NT2/D1 (cell line): ENCODE data around the gene BCAM.
"Not testable (repeated sequence)": the region's sequence is repeated elsewhere in the genome, so short reads cannot be mapped to it uniquely, and the experiment has no call there.

Experiments
- DNase-seq: peaks from one replicate; pipeline ENCODE4 v3.0.0-alpha.2; 2011; ENCODE audit warnings: low read depth, low spot score
- H3K27me3 ChIP-seq: 2 replicates; pipeline ENCODE4 v1.6.0; 2011; ENCODE audit warnings: mild to moderate bottlenecking; ENCODE audit not compliant: insufficient read length, insufficient read depth
- H3K36me3 ChIP-seq: 2 replicates; pipeline ENCODE4 v1.6.1; 2011; ENCODE audit warnings: mild to moderate bottlenecking, low read length, mixed read lengths; ENCODE audit not compliant: insufficient read depth, insufficient read length
- H3K4me1 ChIP-seq: 2 replicates; pipeline ENCODE4 v1.5.1; 2011; ENCODE audit not compliant: insufficient read depth, insufficient read length
- H3K4me3 ChIP-seq: 2 replicates; pipeline ENCODE4 v1.5.1; 2011; ENCODE audit warnings: low read depth; ENCODE audit not compliant: insufficient read length
- H3K9ac ChIP-seq: 2 replicates; pipeline ENCODE4 v1.6.0; 2011; ENCODE audit warnings: low read depth; ENCODE audit not compliant: insufficient read length
- H3K9me3 ChIP-seq: 2 replicates; pipeline ENCODE4 v1.5.1; 2011; ENCODE audit warnings: mild to moderate bottlenecking, low read length; ENCODE audit not compliant: insufficient read depth
- SUZ12 ChIP-seq: IDR thresholded peaks from 2 replicates; pipeline ENCODE4 v1.6.1; 2011; ENCODE audit not compliant: insufficient read length, insufficient read depth; ENCODE audit errors: extremely low read depth
- YY1 ChIP-seq: IDR thresholded peaks from 2 replicates; pipeline ENCODE4 v1.6.1; 2011; ENCODE audit not compliant: insufficient read length, insufficient read depth
- ZNF274 ChIP-seq: IDR thresholded peaks from 2 replicates; pipeline ENCODE4 v1.6.1; 2011; ENCODE audit warnings: mild to moderate bottlenecking, low read depth, low read length

The BCAM gene

DNA sequence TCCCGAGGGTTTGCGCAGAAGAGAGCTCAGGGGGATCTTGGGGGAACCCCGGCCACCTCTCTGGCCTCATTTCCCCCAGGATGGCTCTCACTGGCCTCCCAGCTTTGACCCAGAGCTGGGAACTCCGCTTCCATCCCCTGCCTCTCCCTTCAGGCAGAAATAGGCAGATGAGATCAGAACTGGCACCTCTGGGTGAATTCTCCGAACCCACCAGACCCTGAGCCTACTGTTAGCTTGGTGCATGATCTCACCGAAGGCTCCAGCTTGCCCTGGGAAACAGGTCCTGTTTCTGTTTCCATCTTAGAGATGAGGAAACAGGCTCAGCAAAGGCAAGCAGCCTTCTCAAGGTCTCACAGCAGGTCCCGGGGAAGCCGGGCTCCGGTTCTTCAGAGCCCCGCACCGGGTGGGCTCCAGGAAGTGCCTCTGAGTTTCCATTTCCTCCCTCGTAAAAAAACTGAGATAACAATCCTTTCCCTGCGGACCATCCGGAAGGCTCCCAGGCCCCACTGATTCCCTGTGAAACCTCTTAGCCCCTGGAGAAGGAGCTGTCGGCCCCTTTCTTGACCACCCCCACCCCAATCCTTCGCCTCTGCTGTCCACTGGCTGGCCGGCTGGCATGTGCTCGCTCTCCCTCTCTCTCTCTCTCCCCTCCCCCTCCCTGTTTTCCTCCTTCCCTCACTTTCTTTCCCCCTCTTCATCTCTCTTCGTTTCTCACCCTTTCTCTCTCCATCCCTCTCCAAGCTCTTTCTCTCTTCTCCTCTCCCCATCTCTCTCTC, 39.3 kb downstream of the BCAM start:
- Histone ChIP-seq H3K4me3 (peak overlapping the region; percentile 85), H3K36me3 (peaks cover 36% of the 10 kb centered on the region), H3K27me3 (no peaks in the 10 kb centered on the region), H3K4me1 (peaks cover 21% of the 10 kb centered on the region), H3K9ac (peak overlapping the region; percentile 95), H3K9me3 (no peaks in the 10 kb centered on the region)
- DNase-seq: no peak
- TF ChIP-seq SUZ12 (no peak), YY1 (no peak)

- peak overlapping the region; percentile 95 for H3K9ac ChIP-seq
- H3K9me3 ChIP-seq: no peaks in the 10 kb centered on the region
- peaks cover 41% of the 10 kb centered on the region for H3K36me3 ChIP-seq
- H3K4me1 ChIP-seq: peaks cover 21% of the 10 kb centered on the region
- peak overlapping the region; percentile 85 for H3K4me3 ChIP-seq
- no peaks in the 10 kb centered on the region for H3K27me3 ChIP-seq
- no peak for TF ChIP-seq ZNF274
- no peak for TF ChIP-seq SUZ12
- no peak for TF ChIP-seq YY1
- DNase-seq: no peak
Measured at GRCh38 chr19:44848812-44849447, 40.0 kb downstream of the BCAM start.

DNA sequence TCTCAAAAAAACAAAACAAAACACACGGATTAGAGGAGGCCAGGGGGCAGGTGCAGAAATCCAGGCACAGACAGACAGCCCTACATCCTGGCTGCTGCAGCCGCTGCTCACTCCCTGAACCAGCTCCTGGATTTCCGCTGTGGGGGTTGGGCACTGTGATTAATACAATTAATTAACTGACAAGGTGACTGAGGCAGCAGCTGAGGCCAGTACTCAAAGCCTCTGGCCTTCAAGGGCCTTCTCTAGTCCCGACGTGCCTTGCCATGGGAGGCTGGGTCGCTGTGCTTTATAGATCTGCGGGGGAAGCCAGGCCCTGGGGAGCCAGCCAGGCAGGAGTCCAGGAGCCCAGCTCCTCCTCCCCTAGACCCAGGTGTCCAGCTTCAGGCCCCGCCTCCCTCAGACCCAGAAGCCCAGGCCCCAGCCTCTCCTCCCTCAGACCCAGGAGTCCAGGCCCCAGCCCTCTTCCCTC, 41.8 kb downstream of the BCAM start:
- Histone ChIP-seq H3K4me1 (peaks cover 21% of the 10 kb centered on the region), H3K9me3 (no peaks in the 10 kb centered on the region), H3K36me3 (peaks cover 47% of the 10 kb centered on the region), H3K9ac (no peak overlapping the region), H3K27me3 (no peaks in the 10 kb centered on the region), H3K4me3 (no peak overlapping the region)
- TF ChIP-seq SUZ12: no peak
- no peak for TF ChIP-seq ZNF274
- no peak for TF ChIP-seq YY1
- DNase-seq: no peak

DNA sequence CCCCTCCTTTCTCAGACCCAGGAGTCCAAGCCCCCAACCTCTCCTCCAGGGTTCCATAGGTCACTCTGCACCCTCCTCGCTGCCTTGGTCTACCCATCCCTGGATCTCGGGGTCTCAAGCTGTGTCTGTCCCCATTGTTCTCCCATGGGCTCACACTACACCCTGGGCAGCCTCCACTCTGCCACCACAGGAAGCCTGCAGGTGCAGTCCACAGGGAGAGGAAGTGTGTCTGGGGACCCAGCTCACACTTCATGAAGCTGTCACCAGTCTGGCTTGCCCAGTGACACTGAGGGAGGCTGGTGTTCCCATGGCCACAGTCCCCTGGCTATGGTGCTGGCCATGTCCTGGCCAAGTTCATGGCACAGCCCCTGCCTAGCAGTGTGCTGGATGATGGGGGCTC, 42.5 kb downstream of the BCAM start:
- no peak for TF ChIP-seq SUZ12
- no peak for TF ChIP-seq YY1
- TF ChIP-seq ZNF274: no peak
- no peak overlapping the region for H3K4me3 ChIP-seq

GRCh38 chr19:44855606-44856005, 46.7 kb downstream of the BCAM start:
- peaks cover 7% of the 10 kb centered on the region for H3K4me1 ChIP-seq
- no peak overlapping the region for H3K9ac ChIP-seq
- no peak overlapping the region for H3K4me3 ChIP-seq
- no peak for DNase-seq
- H3K9me3 ChIP-seq: no peaks in the 10 kb centered on the region
- TF ChIP-seq ZNF274 (no peak), YY1 (no peak), SUZ12 (no peak)
- H3K27me3 ChIP-seq: no peaks in the 10 kb centered on the region
- H3K36me3 ChIP-seq: peaks cover 63% of the 10 kb centered on the region

More for the DNA sequence above, 42.5 kb downstream of the BCAM start:
- no peak for DNase-seq
- Histone ChIP-seq H3K27me3 (no peaks in the 10 kb centered on the region), H3K9ac (no peak overlapping the region), H3K36me3 (peaks cover 55% of the 10 kb centered on the region), H3K9me3 (no peaks in the 10 kb centered on the region), H3K4me1 (peaks cover 21% of the 10 kb centered on the region)

GRCh38 chr19:44856421-44857083, 47.6 kb downstream of the BCAM start:
- peaks cover 62% of the 10 kb centered on the region for H3K36me3 ChIP-seq
- H3K9me3 ChIP-seq: no peaks in the 10 kb centered on the region
- TF ChIP-seq SUZ12 (no peak), ZNF274 (no peak), YY1 (no peak)
- peaks cover 3% of the 10 kb centered on the region for H3K4me1 ChIP-seq
- H3K9ac ChIP-seq: no peak overlapping the region
- H3K4me3 ChIP-seq: no peak overlapping the region
- DNase-seq: no peak
- H3K27me3 ChIP-seq: no peaks in the 10 kb centered on the region

DNA sequence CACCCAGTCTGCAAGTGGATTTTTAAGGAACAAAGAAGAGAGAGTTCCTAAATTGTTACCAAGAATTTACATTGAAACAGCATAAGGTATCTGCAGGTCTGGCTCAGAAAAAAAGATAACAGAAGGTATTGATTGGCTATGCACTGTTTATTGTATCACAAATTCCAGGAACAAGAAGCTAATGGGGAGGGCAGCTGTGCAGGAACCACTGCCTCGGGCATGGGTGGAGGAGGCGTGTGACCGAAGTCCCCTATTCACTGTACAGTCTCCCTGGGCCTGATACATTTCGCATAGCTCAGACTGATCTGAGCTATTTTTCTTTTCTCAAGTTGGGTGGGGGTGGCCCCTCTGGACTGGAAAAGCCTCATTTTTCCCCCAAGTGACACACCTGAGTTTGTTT, 48.9 kb downstream of the BCAM start:
- H3K36me3 ChIP-seq: peaks cover 62% of the 10 kb centered on the region
- H3K9me3 ChIP-seq: no peaks in the 10 kb centered on the region
- no peak overlapping the region for H3K9ac ChIP-seq
- TF ChIP-seq SUZ12 (no peak), YY1 (no peak), ZNF274 (no peak)
- no peak overlapping the region for H3K4me3 ChIP-seq
- no peaks in the 10 kb centered on the region for H3K4me1 ChIP-seq
- no peaks in the 10 kb centered on the region for H3K27me3 ChIP-seq
- no peak for DNase-seq

GRCh38 chr19:44861576-44861975, 52.7 kb downstream of the BCAM start:
- H3K4me1 ChIP-seq, H3K9me3 ChIP-seq, H3K9ac ChIP-seq, H3K27me3 ChIP-seq, H3K4me3 ChIP-seq, DNase-seq: not testable (repeated sequence)
- H3K36me3 ChIP-seq: peaks cover 60% of the 10 kb centered on the region
